HG02642 (cell line): ENCODE results near the gene NPIPA7.
"Not testable (repeated sequence)": the region's sequence is repeated elsewhere in the genome, so short reads cannot be mapped to it uniquely, and the experiment has no call there.

Source experiments
- ATAC-seq: cut with Tn5 transposase; IDR thresholded peaks from one replicate; pipeline ENCODE4 v1.9.1; 2021; ENCODE audit warnings: mild to moderate bottlenecking; ENCODE audit not compliant: unreplicated experiment, poor library complexity

NPIPA7 gene

GRCh38 chr16:16417071-16417470 is 38.1 kb downstream of the NPIPA7 start:
- not testable (repeated sequence) for ATAC-seq

DNA sequence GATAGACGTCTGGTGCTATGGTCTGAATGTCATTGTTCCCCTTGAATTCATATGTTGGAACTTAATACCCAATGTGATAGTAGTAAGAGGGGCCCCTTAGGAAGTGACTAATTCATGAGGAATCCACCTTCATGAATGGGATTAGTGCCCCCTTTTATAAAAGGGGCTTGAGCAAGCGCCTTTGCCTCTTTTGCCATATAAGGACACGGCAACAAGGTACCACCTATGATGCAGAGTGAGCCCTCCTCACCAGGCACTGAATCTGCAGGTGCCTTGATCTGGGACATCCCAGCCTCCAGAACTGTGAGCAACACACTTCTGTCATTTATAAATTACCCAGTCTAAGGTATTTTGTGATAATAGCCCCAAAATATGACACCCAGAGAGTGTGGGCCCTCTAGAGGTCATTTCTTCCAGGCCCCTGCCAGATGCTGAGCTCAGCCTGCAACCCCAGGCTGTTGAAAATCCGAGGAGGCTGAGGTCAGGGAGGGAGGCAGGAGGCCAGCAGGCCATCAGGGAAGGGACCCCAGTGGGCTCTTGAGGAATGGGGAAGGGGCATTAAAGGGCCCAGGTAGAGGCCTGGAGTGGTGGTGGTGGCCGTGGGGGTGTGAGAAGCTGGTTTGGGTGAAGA is 39.1 kb downstream of the NPIPA7 start:
- ATAC-seq = not testable (repeated sequence)

DNA sequence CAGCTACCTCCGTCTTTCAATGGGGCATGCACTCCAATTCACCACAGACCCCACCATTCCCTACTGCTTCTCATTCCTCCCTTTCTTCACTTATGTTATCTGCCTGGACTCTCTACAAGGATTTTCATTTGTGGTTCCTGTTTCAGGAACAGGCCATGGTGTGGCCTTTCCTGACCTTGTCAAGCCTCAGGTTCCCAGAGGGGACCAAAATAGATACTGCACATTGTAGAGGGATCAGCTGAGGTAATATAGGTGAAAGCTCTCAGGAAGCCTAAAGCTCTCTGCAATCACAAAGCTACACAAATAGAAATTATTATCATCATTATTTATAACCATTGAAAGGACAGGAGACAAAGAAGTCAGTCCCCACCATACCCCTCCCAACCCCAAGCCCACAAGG is 41.6 kb downstream of the NPIPA7 start:
- not testable (repeated sequence) for ATAC-seq

DNA sequence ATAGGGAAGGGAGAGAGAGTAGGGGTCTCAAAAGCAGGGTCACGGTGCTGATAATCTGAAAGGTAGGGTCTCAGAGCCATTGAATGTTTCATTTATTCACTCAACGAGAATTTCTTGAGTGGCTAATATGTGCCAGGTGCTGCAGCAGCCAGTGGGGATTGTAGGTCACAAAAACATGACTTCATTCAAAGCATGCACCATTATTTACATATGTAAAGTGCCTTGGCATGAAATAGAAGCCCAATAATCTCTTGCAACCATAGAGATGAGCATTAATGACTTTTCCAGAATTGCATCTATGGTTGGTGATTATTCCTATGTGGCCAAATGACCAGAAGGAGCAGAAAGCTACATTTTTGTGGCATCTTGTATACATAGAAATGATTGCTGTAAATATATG is 46.2 kb downstream of the NPIPA7 start:
- ATAC-seq = not testable (repeated sequence)

GRCh38 chr16:16431135-16431534 is 52.2 kb downstream of the NPIPA7 start:
- not testable (repeated sequence) for ATAC-seq

- not testable (repeated sequence) for ATAC-seq
These were observed 55.8 kb downstream of the NPIPA7 start for GRCh38 chr16:16434711-16435110.

DNA sequence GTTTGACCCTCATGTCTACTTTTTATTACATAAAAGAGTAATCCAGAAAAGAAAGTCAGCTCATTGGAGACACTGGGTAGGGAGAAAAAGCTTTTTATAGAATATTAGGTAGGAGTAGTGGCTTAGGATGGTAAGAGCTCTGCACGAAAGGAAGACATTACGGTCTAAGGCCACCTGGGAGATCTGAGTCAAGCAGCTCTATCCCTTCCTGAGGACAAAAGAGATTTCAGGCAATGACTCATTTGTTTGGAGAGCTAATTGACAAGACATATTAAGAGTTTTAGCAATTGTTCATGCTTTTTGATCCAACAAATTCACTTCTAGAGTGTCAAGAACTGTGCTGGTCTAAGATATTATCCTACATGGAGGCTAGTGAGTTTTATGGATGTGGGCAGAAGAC is 62.5 kb downstream of the NPIPA7 start:
- not testable (repeated sequence) for ATAC-seq
